K562 (cell line): ENCODE results near the gene TXLNG. TPM values are rescaled to one million over a fixed set of nuclear protein-coding genes. Genes with fewer than 3 reads are reported as not detected.

Experiments
- ATAC-seq: fragments of 200-7000 bp; cut with Tn5 transposase; 3 replicates; pipeline ENCODE4 v1.9.1; 2020; ENCODE audit warnings: moderate library complexity
- BruUV-seq: library from RNA; stranded (reverse); fragments of 400-500 nt; replicated peaks from 2 replicates; lab custom pipeline; 2021; lab: Mats Ljungman, UMichigan
- CTCF ChIA-PET: fragments of 300-600 bp; formaldehyde crosslinking; extraction: SDS; loops from one replicate; lab custom pipeline; 2021; ENCODE audit warnings: low intra/inter-chr PET ratio; lab: Yijun Ruan, JAX
- POLR2A ChIA-PET: fragments of 300-600, 350-650 bp; sonication (Branson Sonifier 250); formaldehyde crosslinking; extraction: SDS; loops from one replicate; lab custom pipeline; 2021; ENCODE audit warnings: antibody characterized with exemption, inconsistent platforms; lab: Yijun Ruan, JAX
- DNase-seq, 4 experiments: peaks; one replicate each; pipeline versions ENCODE4 v3.0.0 to v3.0.0-alpha.2; 2011 to 2018; ENCODE audit warnings: low spot score in 3 of 4, mixed read lengths in 3 of 4; ENCODE audit errors: extremely low read depth in 1 of 4
- FAIRE-seq: peaks from 2 replicates; lab custom pipeline; 2011; peaks lifted over from hg19 to GRCh38; lab: Jason Lieb, UNC
- H2AFZ ChIP-seq: 2 replicates; pipeline ENCODE4 v1.6.0; 2011; ENCODE audit warnings: low read depth, low read length, control low read depth, inconsistent platforms
- H3K27ac ChIP-seq: fragments of 200-600 bp; 3 replicates; pipeline ENCODE4 v1.8.0; 2011; ENCODE audit warnings: low read depth, mild to moderate bottlenecking, control low read depth, inconsistent platforms, low read length, moderate library complexity, mixed read lengths; ENCODE audit errors: extremely low read depth
- H3K27me3 ChIP-seq, 2 experiments: fragments of 300-600 bp in 1 of 2; 2 replicates in 1 of 2; 3 replicates in 1 of 2; pipeline versions ENCODE4 v1.6.0 to v1.8.0; 2011; ENCODE audit warnings: inconsistent platforms in 2 of 2, low read length in 2 of 2, mild to moderate bottlenecking in 1 of 2, mixed read lengths in 1 of 2, moderate library complexity in 1 of 2; ENCODE audit not compliant: control insufficient read depth in 2 of 2, insufficient read depth in 2 of 2
- H3K36me3 ChIP-seq: fragments of 300-600 bp; 3 replicates; pipeline ENCODE4 v1.8.0; 2011; ENCODE audit warnings: mild to moderate bottlenecking, low read length, inconsistent platforms; ENCODE audit not compliant: control insufficient read depth, insufficient read depth
- H3K4me1 ChIP-seq, 2 experiments: fragments of 200-600 bp in 1 of 2; replicated peaks in 1 of 2; 2 replicates in 1 of 2; 3 replicates in 1 of 2; pipeline versions ENCODE4 v1.5.1 to v1.8.0; 2011; ENCODE audit warnings: inconsistent platforms in 2 of 2, low read length in 2 of 2, mild to moderate bottlenecking in 1 of 2, mixed read lengths in 1 of 2, moderate library complexity in 1 of 2; ENCODE audit not compliant: control insufficient read depth in 2 of 2, insufficient read depth in 2 of 2
- H3K4me2 ChIP-seq: 2 replicates; pipeline ENCODE4 v1.6.1; 2011; ENCODE audit warnings: low read length, control low read depth, inconsistent platforms, mixed read lengths; ENCODE audit not compliant: insufficient read depth
- H3K4me3 ChIP-seq: fragments of 200-600 bp; sonication (generic), shearing (Covaris generic); 2 replicates; pipeline ENCODE4 v1.5.1; 2016; ENCODE audit warnings: control low read depth, inconsistent platforms
- H3K79me2 ChIP-seq: fragments of 200-600 bp; 3 replicates; pipeline ENCODE4 v1.8.0; 2011; ENCODE audit warnings: low read length, inconsistent platforms; ENCODE audit not compliant: control insufficient read depth, insufficient read depth
- H3K9ac ChIP-seq, 2 experiments: 2 replicates each; pipeline versions ENCODE4 v1.6.0 to v1.6.1; 2011; ENCODE audit warnings: low read depth in 2 of 2, low read length in 2 of 2, control low read depth in 1 of 2, inconsistent platforms in 1 of 2, mild to moderate bottlenecking in 1 of 2, mixed read lengths in 1 of 2; ENCODE audit not compliant: insufficient read depth in 1 of 2
- H3K9me1 ChIP-seq: one replicate; pipeline ENCODE4 v1.6.0; 2011; ENCODE audit warnings: inconsistent platforms, mild to moderate bottlenecking, low read length, moderate library complexity; ENCODE audit not compliant: control insufficient read depth, insufficient read depth
- H3K9me3 ChIP-seq: replicated peaks from 2 replicates; pipeline ENCODE4 v1.5.1; 2011; ENCODE audit warnings: low read depth, low read length, inconsistent platforms; ENCODE audit not compliant: control insufficient read depth, insufficient read depth
- H4K20me1 ChIP-seq: replicated peaks from 2 replicates; pipeline ENCODE4 v1.6.1; 2011; ENCODE audit warnings: low read length, inconsistent platforms, mixed read lengths; ENCODE audit not compliant: control insufficient read depth, insufficient read depth
- MIER1 ChIP-seq: fragments of 450-650 bp; IDR thresholded peaks from 2 replicates; pipeline ENCODE4 v1.6.1; 2016; ENCODE audit warnings: antibody characterized with exemption, mild to moderate bottlenecking, low read depth
- RUNX1 ChIP-seq: sonication (generic); IDR thresholded peaks from 2 replicates; pipeline ENCODE4 v1.6.1; 2016; ENCODE audit warnings: antibody characterized with exemption, low read depth
- ZKSCAN8 ChIP-seq: fragments of 200-800 bp; sonication (Bioruptor generic); IDR thresholded peaks from 2 replicates; pipeline ENCODE4 v1.6.1; 2016; ENCODE audit warnings: missing genetic modification characterization, missing compliant biosample characterization
- WGBS: fragments of 100-300 bp; shearing (Covaris generic); methylation state at CpG from one replicate; pipeline ENCODE4 v1.1.6; 2016; ENCODE audit warnings: low coverage, mixed read lengths; ENCODE audit not compliant: insufficient coverage; ENCODE audit errors: missing lambda C conversion rate; 5-methylcytosine and 5-hydroxymethylcytosine counted together
- in situ Hi-C: fragments of 300-500 bp; cut with MboI; formaldehyde crosslinking; loops from 4 replicates; pipeline ENCODE4 v1.15.0; 2018; ENCODE audit warnings: inconsistent platforms, mixed read lengths
- intact Hi-C: fragments of 100-400 bp; cut with micrococcal nuclease; formaldehyde crosslinking; loops from 2 replicates; pipeline ENCODE4 v1.14.2; 2022
- polyA plus RNA-seq, 8 experiments: library from polyadenylated mRNA; depleted of rRNA in 4 of 8; stranded (reverse) in 5 of 8; unstranded in 3 of 8; fragments of >200 nt; fragmentation: Nextera tagmentation in 2 of 8; fragmentation: Illumina TruSeq in 1 of 8; extraction: Ambion mirVana in 2 of 8; extraction: Trizol in 1 of 8; gene quantifications; 2 replicates each; pipeline versions ENCODE4 v1.2.1 to v1.2.3, GENCODE V29; 2011 to 2014; ENCODE audit warnings: inconsistent platforms in 1 of 8, missing spikeins in 1 of 8
- total RNA-seq, 7 experiments: library from RNA; depleted of rRNA in 6 of 7; stranded (reverse); fragments of >200 nt in 6 of 7; fragmentation: Illumina TruSeq in 2 of 7; extraction: Trizol in 2 of 7; gene quantifications; 2 replicates each; pipeline versions ENCODE4 v1.2.1 to v1.2.3, GENCODE V29; 2011 to 2021; ENCODE audit warnings: low replicate concordance in 1 of 7
- TF ChIP-seq, protein P1 (sequence below): sonication (generic); formaldehyde crosslinking; IDR thresholded peaks from 2 replicates; pipeline ENCODE4 v1.8.1; 2023; ENCODE audit warnings: mild to moderate bottlenecking, missing genetic modification reagents

TXLNG gene
- total and polyA plus RNA-seq, 9 of the 15 experiments (the other 6 are each of a cell fraction or from before 2014, with no cell fraction given): 13.1 to 47.0 (median 31.6) TPM

DNA sequence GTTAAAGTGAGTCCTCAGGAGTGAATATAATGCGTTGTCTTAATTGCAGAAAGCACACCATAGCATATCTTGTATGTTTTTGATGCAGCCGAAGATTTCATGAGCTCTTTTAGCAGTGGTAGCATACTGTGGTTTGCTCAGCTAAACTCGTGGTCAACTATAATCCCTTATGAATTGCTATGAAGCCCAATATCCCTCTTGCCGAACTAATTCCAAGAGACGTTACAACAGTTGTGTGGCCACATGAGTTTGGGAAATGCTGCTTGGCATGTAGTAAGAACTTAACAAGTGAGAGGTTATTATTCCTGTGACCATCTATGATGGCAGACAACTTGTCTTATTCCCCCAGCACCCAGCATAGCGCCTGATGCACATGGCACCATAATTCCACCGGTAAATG, 36.1 kb upstream of the TXLNG start:
- H4K20me1 ChIP-seq: no peaks in the 10 kb centered on the region
- TF ChIP-seq, protein P1, sequence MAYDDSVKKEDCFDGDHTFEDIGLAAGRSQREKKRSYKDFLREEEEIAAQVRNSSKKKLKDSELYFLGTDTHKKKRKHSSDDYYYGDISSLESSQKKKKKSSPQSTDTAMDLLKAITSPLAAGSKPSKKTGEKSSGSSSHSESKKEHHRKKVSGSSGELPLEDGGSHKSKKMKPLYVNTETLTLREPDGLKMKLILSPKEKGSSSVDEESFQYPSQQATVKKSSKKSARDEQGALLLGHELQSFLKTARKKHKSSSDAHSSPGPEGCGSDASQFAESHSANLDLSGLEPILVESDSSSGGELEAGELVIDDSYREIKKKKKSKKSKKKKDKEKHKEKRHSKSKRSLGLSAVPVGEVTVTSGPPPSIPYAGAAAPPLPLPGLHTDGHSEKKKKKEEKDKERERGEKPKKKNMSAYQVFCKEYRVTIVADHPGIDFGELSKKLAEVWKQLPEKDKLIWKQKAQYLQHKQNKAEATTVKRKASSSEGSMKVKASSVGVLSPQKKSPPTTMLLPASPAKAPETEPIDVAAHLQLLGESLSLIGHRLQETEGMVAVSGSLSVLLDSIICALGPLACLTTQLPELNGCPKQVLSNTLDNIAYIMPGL (CRISPR knock-in tag): no peak
- TF ChIP-seq ZKSCAN8 (CRISPR knock-in tag) (no peak), MIER1 (no peak), RUNX1 (no peak)
- no peaks in the 10 kb centered on the region for H3K27me3 ChIP-seq
- no peak overlapping the region for H3K4me3 ChIP-seq
- no peak overlapping the region for H3K27ac ChIP-seq
- no peaks in the 10 kb centered on the region for H3K9me1 ChIP-seq
- no peak overlapping the region for H3K4me2 ChIP-seq
- no peaks in the 10 kb centered on the region for H3K4me1 ChIP-seq
- H3K9ac ChIP-seq: no peak overlapping the region
- H3K36me3 ChIP-seq: peaks cover 53% of the 10 kb centered on the region
- no peak for DNase-seq
- no peak for FAIRE-seq
- TSS peak; percentile 26 for BruUV-seq
- POLR2A ChIA-PET: interaction anchor here (1.6 kb wide), 1 partner anchor 22 kb away, joined by 4 read pairs; no protein-coding TSS in a partner anchor
- no peaks in the 10 kb centered on the region; the same call in 2 of the 3 replicates for H3K79me2 ChIP-seq
- CTCF ChIA-PET: no interaction called here
- H2AFZ ChIP-seq: no peak overlapping the region
- in situ Hi-C loops (no loop called here), intact Hi-C loops (no loop called here)
- ATAC-seq: no peak
- WGBS: 94% methylated on average over 7 of the region's 7 CpGs
- no peaks in the 10 kb centered on the region for H3K9me3 ChIP-seq
